ENCODE measurements around the gene CKS1B. TPM values are rescaled to one million over a fixed set of nuclear protein-coding genes. Genes with fewer than 3 reads are reported as not detected.
A peak's percentile ranks its signal among the peaks of the same experiment; 100 is the strongest.

CKS1B gene
- total RNA-seq, 5 donors from 2014 or later (not counting 1 experiment from before 2014, with no cell fraction given): 7.9 to 11.8 (median 10.3) TPM

GRCh38 chr1:154940213-154940560 is 34.3 kb upstream of the CKS1B start:
- DNase-seq: no peak

DNA sequence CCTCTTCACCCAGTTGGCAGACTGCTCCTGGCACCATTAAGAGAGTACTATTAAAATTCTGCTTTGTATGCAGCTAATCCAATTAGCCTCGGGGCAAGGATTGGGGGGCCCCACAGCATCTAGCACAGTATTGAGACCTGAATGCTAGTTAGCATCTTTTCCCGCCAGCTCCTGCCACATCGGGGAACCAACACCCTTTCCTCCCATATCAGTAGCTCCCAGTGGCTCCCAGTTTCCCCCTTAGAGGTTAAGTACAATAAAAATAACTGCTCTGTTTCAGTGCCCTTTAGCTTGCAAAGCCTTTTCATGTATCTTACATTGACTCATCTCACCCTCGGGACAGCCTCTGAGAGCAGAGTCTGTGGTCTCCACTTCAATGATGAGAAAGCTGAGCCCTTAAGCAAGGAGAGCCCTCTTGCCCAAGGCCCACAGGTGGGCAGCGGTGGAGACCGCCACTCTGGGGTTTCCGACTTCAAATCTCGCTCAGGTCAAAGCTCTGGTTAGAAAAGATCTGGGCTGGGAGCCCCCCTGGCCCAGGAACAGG is 33.8 kb upstream of the CKS1B start:
- WGBS (ENCODE audit: insufficient coverage): 54% methylated on average over 4 of the region's 8 CpGs
- H3K27me3 ChIP-seq (replicated peaks in 1 of 2; ENCODE audit: control insufficient read depth in 2 of 2, extremely low read depth in 1 of 2, insufficient read depth in 2 of 2, low read length in 1 of 2): no peaks in the 10 kb centered on the region
- ATAC-seq (replicated peaks in 1 of 4) (no peak), DNase-seq (no peak)
- no peaks in the 10 kb centered on the region for H3K9me3 ChIP-seq
- Mint-ChIP-seq H3K4me3 (peak overlapping the region in 1 of 3 donors; percentile 61), H3K4me1 (peaks cover 70 to 80% (median 77%) of the 10 kb centered on the region in 3 donors), H3K27me3 (no peaks in the 10 kb centered on the region), H3K36me3 (no peaks in the 10 kb centered on the region), H3K9me3 (no peaks in the 10 kb centered on the region), H3K27ac (peak overlapping the region; percentile 88 to 89)
- H3K4me3 ChIP-seq (ENCODE audit: control insufficient read depth in 1 of 2, extremely low read depth in 1 of 2, low read length in 1 of 2): no peak overlapping the region
- ChIA-PET POLR2A (interaction anchor here (1.0 to 1.1 kb wide), 2 partner anchors 15 kb away, joined by 3 to 6 read pairs; partner anchors contain the start of gene PBXIP1 (in 2 of the 2)), CTCF (interaction anchor here in 1 of 2 donors (0.6 to 1.4 kb wide), 2 partner anchors 15 to 34 kb away, joined by 3 to 4 read pairs; partner anchors contain the start of gene PBXIP1)
- H3K4me1 ChIP-seq (ENCODE audit: control insufficient read depth in 1 of 2, extremely low read depth in 1 of 2, insufficient read depth in 2 of 2, low read length in 2 of 2): peaks cover 24 to 86% of the 10 kb centered on the region in 2 experiments
- peaks cover 11 to 18% of the 10 kb centered on the region in 2 donors for H3K36me3 ChIP-seq (ENCODE audit: control insufficient read depth in 2 of 2, extremely low read depth in 1 of 2, insufficient read depth in 1 of 2, low read length in 1 of 2)
- H3K27ac ChIP-seq (ENCODE audit: low read length): peak overlapping the region; percentile 93

More at GRCh38 chr1:154940213-154940560, 34.3 kb upstream of the CKS1B start:
- H3K27me3 Mint-ChIP-seq: no peaks in the 10 kb centered on the region
- WGBS (ENCODE audit: insufficient coverage): 60% methylated on average over 1 of the region's 1 CpG
- ChIA-PET CTCF (interaction anchor here (0.6 to 1.4 kb wide), 3 partner anchors 15 to 1670 kb away, joined by 3 to 8 read pairs (median 4); partner anchors contain the start of gene PBXIP1 (in 1 of the 2)), POLR2A (interaction anchor here (0.7 to 1.1 kb wide), 5 partner anchors 15 to 311 kb away, joined by 3 to 6 read pairs (median 4); partner anchors contain the start of gene PBXIP1 (in 2 of the 2))
- H3K4me1 Mint-ChIP-seq: peaks cover 75 to 82% (median 82%) of the 10 kb centered on the region in 3 donors
- H3K9me3 Mint-ChIP-seq: no peaks in the 10 kb centered on the region
- H3K36me3 Mint-ChIP-seq: no peaks in the 10 kb centered on the region
- Histone ChIP-seq H3K4me1 (ENCODE audit: control insufficient read depth in 1 of 2, extremely low read depth in 1 of 2, insufficient read depth in 2 of 2, low read length in 2 of 2) (peaks cover 27 to 85% of the 10 kb centered on the region in 2 experiments), H3K4me3 (ENCODE audit: control insufficient read depth in 1 of 2, extremely low read depth in 1 of 2, low read length in 1 of 2) (peak overlapping the region in 1 of 2 donors; percentile 5), H3K9me3 (no peaks in the 10 kb centered on the region), H3K36me3 (ENCODE audit: control insufficient read depth in 2 of 2, extremely low read depth in 1 of 2, insufficient read depth in 1 of 2, low read length in 1 of 2) (peaks cover 7 to 12% of the 10 kb centered on the region in 2 donors), H3K27me3 (replicated peaks in 1 of 2; ENCODE audit: control insufficient read depth in 2 of 2, extremely low read depth in 1 of 2, insufficient read depth in 2 of 2, low read length in 1 of 2) (no peaks in the 10 kb centered on the region), H3K27ac (ENCODE audit: low read length) (no peak overlapping the region)
- H3K4me3 Mint-ChIP-seq: peak overlapping the region in 1 of 3 donors; percentile 61
- ATAC-seq (replicated peaks in 1 of 4): no peak
- H3K27ac Mint-ChIP-seq: peak overlapping the region; percentile 88 to 89

GRCh38 chr1:154941333-154942013 is 33.0 kb upstream of the CKS1B start:
- H3K4me1 ChIP-seq (ENCODE audit: control insufficient read depth in 1 of 2, extremely low read depth in 1 of 2, insufficient read depth in 2 of 2, low read length in 2 of 2): peaks cover 18 to 80% of the 10 kb centered on the region in 2 experiments
- Mint-ChIP-seq H3K4me1 (peaks cover 64 to 80% (median 70%) of the 10 kb centered on the region in 3 donors), H3K9me3 (no peaks in the 10 kb centered on the region), H3K27me3 (no peaks in the 10 kb centered on the region), H3K27ac (peak overlapping the region; percentile 89 to 91), H3K4me3 (peak overlapping the region in 1 of 3 donors; percentile 61), H3K36me3 (peaks cover 5% of the 10 kb centered on the region)
- no peak for DNase-seq
- no peaks in the 10 kb centered on the region for H3K27me3 ChIP-seq (replicated peaks in 1 of 2; ENCODE audit: control insufficient read depth in 2 of 2, extremely low read depth in 1 of 2, insufficient read depth in 2 of 2, low read length in 1 of 2)
- ChIA-PET CTCF (no interaction called here), POLR2A (no interaction called here)
- H3K9me3 ChIP-seq: no peaks in the 10 kb centered on the region
- peak overlapping the region; percentile 93 for H3K27ac ChIP-seq (ENCODE audit: low read length)
- ATAC-seq (replicated peaks in 1 of 4): no peak
- 75% methylated on average over 2 of the region's 5 CpGs for WGBS (ENCODE audit: insufficient coverage)
- no peak overlapping the region for H3K4me3 ChIP-seq (ENCODE audit: control insufficient read depth in 1 of 2, extremely low read depth in 1 of 2, low read length in 1 of 2)
- H3K36me3 ChIP-seq (ENCODE audit: control insufficient read depth in 2 of 2, extremely low read depth in 1 of 2, insufficient read depth in 1 of 2, low read length in 1 of 2): peaks cover 17 to 25% of the 10 kb centered on the region in 2 donors

DNA sequence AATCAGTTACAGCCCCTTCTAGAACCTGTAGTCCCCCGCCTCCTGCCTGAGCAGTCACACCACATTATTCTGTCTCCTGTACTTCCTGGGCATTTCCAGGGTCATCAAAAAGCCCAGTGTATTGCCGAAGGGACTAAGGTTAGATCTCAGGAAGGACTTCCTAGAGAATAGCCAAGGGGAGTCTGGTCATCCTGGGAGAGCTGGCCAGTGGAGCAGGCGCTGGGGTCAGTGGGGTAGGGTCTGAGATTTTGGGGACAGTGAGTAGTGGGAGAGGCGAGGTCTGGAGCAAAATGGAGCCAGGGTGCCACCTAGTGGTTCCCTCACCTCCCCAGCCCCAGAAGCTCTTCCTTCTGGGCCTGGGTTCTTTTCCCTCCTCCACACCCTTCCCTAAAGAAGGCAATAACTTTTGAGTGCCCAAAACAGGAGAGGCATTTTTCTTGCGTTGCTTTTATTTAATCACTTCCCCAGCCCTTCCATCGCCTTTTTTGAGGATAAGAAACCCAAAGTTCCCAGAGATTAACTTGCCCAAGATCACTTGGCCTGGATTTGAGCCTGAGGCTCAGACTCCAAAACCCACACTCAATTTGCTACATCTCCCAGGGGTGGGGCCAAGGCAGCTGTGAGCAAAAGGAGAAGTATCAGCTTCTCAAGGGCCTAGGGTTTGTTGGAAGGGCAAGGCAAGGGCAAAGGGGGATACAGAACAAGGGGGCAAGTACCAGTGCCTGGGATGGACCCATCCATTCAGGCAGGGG is 30.7 kb upstream of the CKS1B start:
- H3K4me3 Mint-ChIP-seq: peak overlapping the region in 1 of 3 donors; percentile 58
- DNase-seq (peak in 10 of 35 experiments; percentile 13 to 70 (median 34)), ATAC-seq (replicated peaks in 1 of 4) (peak; percentile 23 to 46 (median 38))
- Histone ChIP-seq H3K4me3 (ENCODE audit: control insufficient read depth in 1 of 2, extremely low read depth in 1 of 2, low read length in 1 of 2) (no peak overlapping the region), H3K4me1 (ENCODE audit: control insufficient read depth in 1 of 2, extremely low read depth in 1 of 2, insufficient read depth in 2 of 2, low read length in 2 of 2) (peaks cover 12 to 80% of the 10 kb centered on the region in 2 experiments), H3K36me3 (ENCODE audit: control insufficient read depth in 2 of 2, extremely low read depth in 1 of 2, insufficient read depth in 1 of 2, low read length in 1 of 2) (peaks cover 28 to 46% of the 10 kb centered on the region in 2 donors), H3K27ac (ENCODE audit: low read length) (peak overlapping the region; percentile 93), H3K27me3 (replicated peaks in 1 of 2; ENCODE audit: control insufficient read depth in 2 of 2, extremely low read depth in 1 of 2, insufficient read depth in 2 of 2, low read length in 1 of 2) (no peaks in the 10 kb centered on the region), H3K9me3 (no peaks in the 10 kb centered on the region)
- 20% methylated on average over 3 of the region's 6 CpGs for WGBS (ENCODE audit: insufficient coverage)
- peaks cover 9% of the 10 kb centered on the region for H3K36me3 Mint-ChIP-seq
- peak overlapping the region; percentile 89 to 91 for H3K27ac Mint-ChIP-seq
- H3K9me3 Mint-ChIP-seq: no peaks in the 10 kb centered on the region
- H3K27me3 Mint-ChIP-seq: no peaks in the 10 kb centered on the region
- ChIA-PET CTCF (interaction anchor here (0.6 to 1.1 kb wide), 5 partner anchors 11 to 274 kb away, joined by 3 read pairs; no protein-coding TSS in a partner anchor), POLR2A (interaction anchor here (0.6 to 1.3 kb wide), 5 partner anchors 9 to 30 kb away, joined by 3 to 4 read pairs (median 3); partner anchors contain the start of gene PBXIP1 (in 1 of the 2))
- peaks cover 57 to 68% (median 59%) of the 10 kb centered on the region in 3 donors for H3K4me1 Mint-ChIP-seq

GRCh38 chr1:154944401-154945159 is 29.9 kb upstream of the CKS1B start:
- Mint-ChIP-seq H3K27ac (peak overlapping the region; percentile 52 to 91), H3K36me3 (peaks cover 14% of the 10 kb centered on the region), H3K4me3 (peak overlapping the region in 1 of 3 donors; percentile 58), H3K27me3 (no peaks in the 10 kb centered on the region), H3K9me3 (no peaks in the 10 kb centered on the region), H3K4me1 (peaks cover 56 to 64% (median 60%) of the 10 kb centered on the region in 3 donors)
- CTCF ChIA-PET: interaction anchor here in 1 of 2 donors (0.6 to 1.1 kb wide), 4 partner anchors 10 to 101 kb away, joined by 3 read pairs; no protein-coding TSS in a partner anchor
- peak overlapping the region; percentile 93 for H3K27ac ChIP-seq (ENCODE audit: low read length)
- no peaks in the 10 kb centered on the region for H3K27me3 ChIP-seq (replicated peaks in 1 of 2; ENCODE audit: control insufficient read depth in 2 of 2, extremely low read depth in 1 of 2, insufficient read depth in 2 of 2, low read length in 1 of 2)
- H3K4me1 ChIP-seq (ENCODE audit: control insufficient read depth in 1 of 2, extremely low read depth in 1 of 2, insufficient read depth in 2 of 2, low read length in 2 of 2): peaks cover 12 to 81% of the 10 kb centered on the region in 2 experiments
- POLR2A ChIA-PET: interaction anchor here (0.6 to 1.3 kb wide), 5 partner anchors 9 to 29 kb away, joined by 3 to 4 read pairs (median 3); partner anchors contain the start of gene PBXIP1 (in 1 of the 2)
- H3K36me3 ChIP-seq (ENCODE audit: control insufficient read depth in 2 of 2, extremely low read depth in 1 of 2, insufficient read depth in 1 of 2, low read length in 1 of 2): peaks cover 28 to 49% of the 10 kb centered on the region in 2 donors
- no peak for ATAC-seq (replicated peaks in 1 of 4)
- WGBS (ENCODE audit: insufficient coverage): 70% methylated on average over 5 of the region's 9 CpGs
- no peak for DNase-seq
- no peaks in the 10 kb centered on the region for H3K9me3 ChIP-seq
- H3K4me3 ChIP-seq (ENCODE audit: control insufficient read depth in 1 of 2, extremely low read depth in 1 of 2, low read length in 1 of 2): no peak overlapping the region
